T-cell (primary cell): ENCODE measurements around the gene EVI5L. TPM values are rescaled to one million over a fixed set of nuclear protein-coding genes. Genes with fewer than 3 reads are reported as not detected.

ENCODE experiments used
- ATAC-seq, 4 experiments: fragments of 200-7000 bp in 3 of 4; fragments of 150-1000 bp in 1 of 4; cut with Tn5 transposase; replicated peaks in 1 of 4; 1 replicate in 3 of 4; 2 replicates in 1 of 4; pipeline ENCODE4 v1.10.0; 2021; ENCODE audit warnings: moderate library complexity in 3 of 4, mild to moderate bottlenecking in 2 of 4, moderate number of reproducible peaks in 1 of 4
- CTCF ChIA-PET, 2 donors: fragments of 300-600 bp; sonication (Branson Sonifier 250); formaldehyde crosslinking; loops; one replicate each; lab custom pipeline; 2022; ENCODE audit warnings: antibody characterized with exemption in 2 of 2; lab: Charles Lee
- POLR2A ChIA-PET, 2 donors: fragments of 300-600 bp; sonication (Branson Sonifier 250); formaldehyde crosslinking; loops; one replicate each; lab custom pipeline; 2022; ENCODE audit warnings: antibody characterized with exemption in 2 of 2; lab: Charles Lee
- DNase-seq, 35 experiments: peaks; one replicate each; pipeline versions ENCODE4 v3.0.0 to v3.0.0-alpha.2; 2013 to 2023
- H3K27ac ChIP-seq: one replicate; pipeline ENCODE4 v1.5.1; 2013; ENCODE audit warnings: low read length
- H3K27me3 ChIP-seq, 2 experiments: replicated peaks in 1 of 2; 1 replicate in 1 of 2; 2 replicates in 1 of 2; pipeline versions ENCODE4 v1.6.1 to v1.7.0; 2013; ENCODE audit warnings: low read length in 1 of 2, mixed read lengths in 1 of 2; ENCODE audit not compliant: control insufficient read depth in 2 of 2, insufficient read depth in 2 of 2; ENCODE audit errors: extremely low read depth in 1 of 2
- H3K36me3 ChIP-seq, 2 donors: 1 replicate in 1 of 2; 2 replicates in 1 of 2; pipeline versions ENCODE4 v1.6.1 to v1.7.0; 2013; ENCODE audit warnings: low read length in 1 of 2; ENCODE audit not compliant: control insufficient read depth in 2 of 2, insufficient read depth in 1 of 2; ENCODE audit errors: extremely low read depth in 1 of 2
- H3K4me1 ChIP-seq, 2 experiments: 1 replicate in 1 of 2; 2 replicates in 1 of 2; pipeline versions ENCODE4 v1.6.1 to v1.7.0; 2013; ENCODE audit warnings: low read length in 2 of 2, mixed read lengths in 1 of 2; ENCODE audit not compliant: insufficient read depth in 2 of 2, control insufficient read depth in 1 of 2; ENCODE audit errors: extremely low read depth in 1 of 2
- H3K4me3 ChIP-seq, 2 donors: 1 replicate in 1 of 2; 2 replicates in 1 of 2; pipeline versions ENCODE4 v1.5.1 to v1.7.0; 2013; ENCODE audit warnings: mild to moderate bottlenecking in 2 of 2, low read length in 1 of 2, moderate library complexity in 1 of 2; ENCODE audit not compliant: control insufficient read depth in 1 of 2; ENCODE audit errors: extremely low read depth in 1 of 2
- H3K9me3 ChIP-seq: 2 replicates; pipeline ENCODE4 v1.7.0; 2013
- H3K27ac Mint-ChIP-seq, 2 donors: one replicate each; pipeline ENCODE4 v1.8.0; 2020 to 2021; ENCODE audit warnings: mild to moderate bottlenecking in 2 of 2, mixed read lengths in 2 of 2
- H3K27me3 Mint-ChIP-seq, 2 donors: one replicate each; pipeline ENCODE4 v1.8.0; 2021 to 2022; ENCODE audit warnings: mixed read lengths in 2 of 2
- H3K36me3 Mint-ChIP-seq: one replicate; pipeline ENCODE4 v1.8.0; 2021; ENCODE audit warnings: mixed read lengths
- H3K4me1 Mint-ChIP-seq, 3 donors: one replicate each; pipeline ENCODE4 v1.8.0; 2020 to 2022; ENCODE audit warnings: mixed read lengths in 3 of 3, mild to moderate bottlenecking in 1 of 3
- H3K4me3 Mint-ChIP-seq, 3 donors: one replicate each; pipeline ENCODE4 v1.8.0; 2020 to 2022; ENCODE audit warnings: mild to moderate bottlenecking in 3 of 3, mixed read lengths in 3 of 3, moderate library complexity in 3 of 3
- H3K9me3 Mint-ChIP-seq, 3 donors: one replicate each; pipeline ENCODE4 v1.8.0; 2020 to 2022; ENCODE audit warnings: mixed read lengths in 3 of 3
- WGBS: methylation state at CpG from one replicate; pipeline ENCODE4 v1.1.5; 2013; ENCODE audit warnings: missing lambda C conversion rate; ENCODE audit not compliant: insufficient coverage; 5-methylcytosine and 5-hydroxymethylcytosine counted together
- total RNA-seq, 35 experiments: library from RNA in 6 of 35; stranded (reverse) in 6 of 35; fragments of 120-200 nt in 1 of 35; gene quantifications; one replicate each; pipeline versions ENCODE4 v1.2.1 to v1.2.4 and lab custom pipeline; 2013 to 2026

EVI5L gene
- total RNA-seq, 5 donors from 2014 or later (not counting 1 experiment from before 2014, with no cell fraction given): 9.6 to 15.1 (median 13.7) TPM

GRCh38 chr19:7793493-7793892 is 36.5 kb upstream of the EVI5L start:
- Histone ChIP-seq H3K4me3 (no peak overlapping the region), H3K9me3 (no peaks in the 10 kb centered on the region), H3K36me3 (no peaks in the 10 kb centered on the region), H3K27ac (no peak overlapping the region), H3K27me3 (peaks cover 11 to 24% of the 10 kb centered on the region in 2 experiments), H3K4me1 (peaks cover 2 to 11% of the 10 kb centered on the region in 2 experiments)
- Mint-ChIP-seq H3K4me1 (peaks cover 5 to 9% (median 5%) of the 10 kb centered on the region in 3 donors), H3K27ac (no peak overlapping the region), H3K4me3 (no peak overlapping the region), H3K27me3 (peaks cover 4 to 19% of the 10 kb centered on the region in 2 donors), H3K36me3 (no peaks in the 10 kb centered on the region), H3K9me3 (no peaks in the 10 kb centered on the region)
- ChIA-PET POLR2A (no interaction called here), CTCF (no interaction called here)
- ATAC-seq (no peak), DNase-seq (no peak)
- WGBS: 86% methylated on average over 3 of the region's 3 CpGs

- ChIA-PET POLR2A (interaction anchor here in 1 of 2 donors (0.6 kb wide), 1 partner anchor 1799 kb away, joined by 3 read pairs; no protein-coding TSS in a partner anchor), CTCF (interaction anchor here (0.7 to 0.9 kb wide), 2 partner anchors 12 to 227 kb away, joined by 3 to 4 read pairs; no protein-coding TSS in a partner anchor)
- Histone ChIP-seq H3K4me3 (no peak overlapping the region), H3K27ac (no peak overlapping the region), H3K9me3 (no peaks in the 10 kb centered on the region), H3K36me3 (no peaks in the 10 kb centered on the region), H3K4me1 (peaks cover 0 to 10% of the 10 kb centered on the region in 2 experiments), H3K27me3 (peaks cover 9 to 15% of the 10 kb centered on the region in 2 experiments)
- DNase-seq (no peak), ATAC-seq (no peak)
- no peak overlapping the region for H3K27ac Mint-ChIP-seq
- peaks cover 5 to 9% (median 5%) of the 10 kb centered on the region in 3 donors for H3K4me1 Mint-ChIP-seq
- H3K36me3 Mint-ChIP-seq: no peaks in the 10 kb centered on the region
- WGBS: 100% methylated on average over 3 of the region's 8 CpGs
- H3K4me3 Mint-ChIP-seq: no peak overlapping the region
- H3K27me3 Mint-ChIP-seq: peaks cover 0 to 17% of the 10 kb centered on the region in 2 donors
- H3K9me3 Mint-ChIP-seq: no peaks in the 10 kb centered on the region
These were observed 34.4 kb upstream of the EVI5L start for GRCh38 chr19:7795555-7796161.

- Mint-ChIP-seq H3K4me1 (peaks cover 5 to 8% (median 5%) of the 10 kb centered on the region in 3 donors), H3K27ac (no peak overlapping the region), H3K27me3 (peaks cover 13 to 28% of the 10 kb centered on the region in 2 donors), H3K4me3 (no peak overlapping the region), H3K36me3 (no peaks in the 10 kb centered on the region), H3K9me3 (no peaks in the 10 kb centered on the region)
- ChIA-PET CTCF (interaction anchor here (0.6 to 3.7 kb wide), 10 partner anchors 73 to 1148 kb away, joined by 3 to 32 read pairs (median 6); partner anchors contain the start of genes PET100 (in 1 of the 2), TRAPPC5 (in 1 of the 2) and XAB2 (in 1 of the 2)), POLR2A (interaction anchor here (0.5 to 0.7 kb wide), 4 partner anchors 17 to 1347 kb away, joined by 3 to 8 read pairs (median 6); no protein-coding TSS in a partner anchor)
- ATAC-seq (peak in 3 of 4 experiments; percentile 45 to 56 (median 46)), DNase-seq (peak in 24 of 35 experiments; percentile 15 to 77 (median 37))
- 4% methylated on average over 18 of the region's 34 CpGs for WGBS
- Histone ChIP-seq H3K4me1 (peaks cover 0 to 10% of the 10 kb centered on the region in 2 experiments), H3K36me3 (no peaks in the 10 kb centered on the region), H3K27me3 (peaks cover 12 to 25% of the 10 kb centered on the region in 2 experiments), H3K4me3 (no peak overlapping the region), H3K9me3 (no peaks in the 10 kb centered on the region), H3K27ac (no peak overlapping the region)
These were observed 30.2 kb upstream of the EVI5L start for GRCh38 chr19:7799640-7800355.

GRCh38 chr19:7801020-7801570 is 28.9 kb upstream of the EVI5L start:
- ATAC-seq: no peak
- no peak overlapping the region for H3K27ac Mint-ChIP-seq
- no peak overlapping the region for H3K27ac ChIP-seq
- no peaks in the 10 kb centered on the region for H3K36me3 Mint-ChIP-seq
- ChIA-PET CTCF (interaction anchor here in 1 of 2 donors (3.7 kb wide), 1 partner anchor 233 kb away, joined by 32 read pairs; no protein-coding TSS in a partner anchor), POLR2A (no interaction called here)
- peaks cover 9 to 28% of the 10 kb centered on the region in 2 experiments for H3K27me3 ChIP-seq
- no peak overlapping the region for H3K4me3 Mint-ChIP-seq
- no peak for DNase-seq
- 87% methylated on average over 17 of the region's 17 CpGs for WGBS
- peaks cover 5 to 8% (median 5%) of the 10 kb centered on the region in 3 donors for H3K4me1 Mint-ChIP-seq
- no peaks in the 10 kb centered on the region for H3K9me3 Mint-ChIP-seq
- no peak overlapping the region for H3K4me3 ChIP-seq
- H3K9me3 ChIP-seq: no peaks in the 10 kb centered on the region
- H3K4me1 ChIP-seq: peaks cover 0 to 10% of the 10 kb centered on the region in 2 experiments
- H3K27me3 Mint-ChIP-seq: peaks cover 13 to 32% of the 10 kb centered on the region in 2 donors
- H3K36me3 ChIP-seq: no peaks in the 10 kb centered on the region

- H3K4me3 Mint-ChIP-seq: no peak overlapping the region
- peaks cover 0 to 16% of the 10 kb centered on the region in 2 experiments for H3K27me3 ChIP-seq
- H3K27ac Mint-ChIP-seq: no peak overlapping the region
- no peaks in the 10 kb centered on the region for H3K9me3 ChIP-seq
- peaks cover 0 to 7% (median 3%) of the 10 kb centered on the region in 3 donors for H3K9me3 Mint-ChIP-seq
- ChIA-PET CTCF (no interaction called here), POLR2A (interaction anchor here in 1 of 2 donors (0.7 to 0.8 kb wide), 2 partner anchors 136 to 238 kb away, joined by 4 read pairs; no protein-coding TSS in a partner anchor)
- H3K4me1 Mint-ChIP-seq: peaks cover 7 to 14% (median 12%) of the 10 kb centered on the region in 3 donors
- H3K36me3 ChIP-seq: no peaks in the 10 kb centered on the region
- DNase-seq (no peak), ATAC-seq (no peak)
- peaks cover 0 to 17% of the 10 kb centered on the region in 2 experiments for H3K4me1 ChIP-seq
- peaks cover 13 to 17% of the 10 kb centered on the region in 2 donors for H3K27me3 Mint-ChIP-seq
- peaks cover 5% of the 10 kb centered on the region for H3K36me3 Mint-ChIP-seq
- H3K27ac ChIP-seq: no peak overlapping the region
- WGBS: 69% methylated on average over 2 of the region's 3 CpGs
- H3K4me3 ChIP-seq: no peak overlapping the region
These were observed 23.8 kb upstream of the EVI5L start for GRCh38 chr19:7806234-7806633.

- peaks cover 13 to 20% of the 10 kb centered on the region in 2 donors for H3K27me3 Mint-ChIP-seq
- no peak overlapping the region for H3K27ac Mint-ChIP-seq
- no peaks in the 10 kb centered on the region for H3K36me3 ChIP-seq
- no peaks in the 10 kb centered on the region for H3K9me3 ChIP-seq
- no peak overlapping the region for H3K4me3 ChIP-seq
- WGBS: 83% methylated on average over 5 of the region's 9 CpGs
- H3K27me3 ChIP-seq: peaks cover 0 to 17% of the 10 kb centered on the region in 2 experiments
- H3K4me1 Mint-ChIP-seq: peaks cover 7 to 14% (median 12%) of the 10 kb centered on the region in 3 donors
- DNase-seq (no peak), ATAC-seq (no peak)
- no peak overlapping the region for H3K27ac ChIP-seq
- ChIA-PET POLR2A (interaction anchor here in 1 of 2 donors (0.7 kb wide), 1 partner anchor 239 kb away, joined by 4 read pairs; no protein-coding TSS in a partner anchor), CTCF (no interaction called here)
- H3K36me3 Mint-ChIP-seq: peaks cover 5% of the 10 kb centered on the region
- H3K9me3 Mint-ChIP-seq: peaks cover 0 to 9% (median 9%) of the 10 kb centered on the region in 3 donors
- H3K4me3 Mint-ChIP-seq: no peak overlapping the region
- H3K4me1 ChIP-seq: peaks cover 0 to 17% of the 10 kb centered on the region in 2 experiments
These were observed 23.1 kb upstream of the EVI5L start for GRCh38 chr19:7806876-7807275.
